B cell (primary cell): Measurements from ENCODE around the gene L3MBTL4. TPM values are rescaled to one million over a fixed set of nuclear protein-coding genes. Genes with fewer than 3 reads are reported as not detected.

Experiments
- ATAC-seq: fragments of 200-7000 bp; cut with Tn5 transposase; one replicate; pipeline ENCODE4 v1.10.0; 2021; ENCODE audit warnings: low read depth, mild to moderate bottlenecking, moderate number of reproducible peaks, moderate library complexity
- CTCF ChIA-PET: fragments of 350-600 bp; sonication (Branson Sonifier 250); formaldehyde crosslinking; loops from one replicate; lab custom pipeline; 2021; ENCODE audit warnings: antibody characterized with exemption, inconsistent platforms; lab: Charles Lee
- POLR2A ChIA-PET: fragments of 350-600 bp; sonication (Branson Sonifier 250); formaldehyde crosslinking; loops from one replicate; lab custom pipeline; 2021; ENCODE audit warnings: antibody characterized with exemption; lab: Charles Lee
- DNase-seq: peaks from one replicate; pipeline ENCODE4 v3.0.0; 2013
- H2AFZ ChIP-seq: 2 replicates; pipeline ENCODE4 v1.6.1; 2012; ENCODE audit warnings: mild to moderate bottlenecking, low read depth, low read length; ENCODE audit not compliant: insufficient read depth, poor library complexity, severe bottlenecking
- H3K27ac ChIP-seq, 2 donors: 1 replicate in 1 of 2; 2 replicates in 1 of 2; pipeline ENCODE4 v1.5.1; 2012 to 2013; ENCODE audit warnings: low read length in 2 of 2, mild to moderate bottlenecking in 2 of 2, moderate library complexity in 1 of 2
- H3K27me3 ChIP-seq, 4 experiments: fragments of 200-600 bp in 1 of 4; sonication (generic) in 1 of 4; replicated peaks in 1 of 4; 1 replicate in 2 of 4; 2 replicates in 2 of 4; pipeline versions ENCODE4 v1.6.1 to v1.7.0; 2013 to 2016; ENCODE audit warnings: low read length in 3 of 4, mild to moderate bottlenecking in 2 of 4, mixed read lengths in 1 of 4, moderate library complexity in 1 of 4; ENCODE audit not compliant: insufficient read depth in 4 of 4, control insufficient read depth in 3 of 4; ENCODE audit errors: control extremely low read depth in 1 of 4
- H3K36me3 ChIP-seq, 2 experiments: replicated peaks in 1 of 2; 1 replicate in 1 of 2; 2 replicates in 1 of 2; pipeline versions ENCODE4 v1.6.1 to v1.7.1; 2013; ENCODE audit warnings: low read length in 1 of 2; ENCODE audit not compliant: insufficient read depth in 2 of 2, control insufficient read depth in 1 of 2; ENCODE audit errors: control extremely low read depth in 1 of 2, extremely low read depth in 1 of 2
- H3K4me1 ChIP-seq, 2 donors: fragments of 200-600 bp in 1 of 2; sonication (generic) in 1 of 2; 1 replicate in 1 of 2; 2 replicates in 1 of 2; pipeline versions ENCODE4 v1.5.1 to v1.6.1; 2013 to 2017; ENCODE audit warnings: low read length in 2 of 2; ENCODE audit not compliant: control insufficient read depth in 2 of 2, insufficient read depth in 2 of 2
- H3K4me2 ChIP-seq: replicated peaks from 2 replicates; pipeline ENCODE3; 2012; ENCODE audit warnings: mild to moderate bottlenecking, low read depth, low read length; ENCODE audit not compliant: poor library complexity, severe bottlenecking
- H3K4me3 ChIP-seq, 5 experiments: fragments of 200-600 bp in 1 of 5; sonication (generic) in 1 of 5; 1 replicate in 3 of 5; 2 replicates in 2 of 5; pipeline versions ENCODE4 v1.5.1 to v1.7.0; 2011 to 2016; ENCODE audit warnings: low read length in 4 of 5, mild to moderate bottlenecking in 4 of 5, low read depth in 2 of 5, control low read depth in 1 of 5, moderate library complexity in 1 of 5; ENCODE audit not compliant: insufficient read depth in 1 of 5; ENCODE audit errors: control extremely low read depth in 1 of 5, extremely low read depth in 1 of 5
- H3K79me2 ChIP-seq: fragments of 200-600 bp; sonication (generic); one replicate; pipeline ENCODE4 v1.6.0; 2016; ENCODE audit warnings: low read length; ENCODE audit not compliant: control insufficient read depth, insufficient read depth
- H3K9ac ChIP-seq: fragments of 200-600 bp; sonication (generic); 2 replicates; pipeline ENCODE4 v1.6.1; 2017; ENCODE audit warnings: mild to moderate bottlenecking, low read length, moderate library complexity
- H3K9me3 ChIP-seq, 3 donors: one replicate each; pipeline versions ENCODE4 v1.6.1 to v1.7.1; 2013; ENCODE audit warnings: low read length in 2 of 3; ENCODE audit not compliant: control insufficient read depth in 2 of 3, insufficient read depth in 1 of 3; ENCODE audit errors: control extremely low read depth in 1 of 3
- H4K20me1 ChIP-seq: 2 replicates; pipeline ENCODE4 v1.6.0; 2012; ENCODE audit warnings: mild to moderate bottlenecking, low read length; ENCODE audit not compliant: insufficient read depth, control insufficient read depth, poor library complexity, severe bottlenecking
- H3K27ac Mint-ChIP-seq: one replicate; pipeline ENCODE4 v1.8.0; 2021; ENCODE audit warnings: mixed read lengths
- H3K27me3 Mint-ChIP-seq: one replicate; pipeline ENCODE4 v1.8.0; 2021; ENCODE audit warnings: mixed read lengths
- H3K4me1 Mint-ChIP-seq: one replicate; pipeline ENCODE4 v1.8.0; 2021; ENCODE audit warnings: mixed read lengths
- H3K4me3 Mint-ChIP-seq: one replicate; pipeline ENCODE4 v1.8.0; 2021; ENCODE audit warnings: mixed read lengths
- H3K9me3 Mint-ChIP-seq: one replicate; pipeline ENCODE4 v1.8.0; 2022; ENCODE audit warnings: mixed read lengths; ENCODE audit not compliant: insufficient read depth
- CTCF ChIP-seq: fragments of 200-600 bp; IDR thresholded peaks from one replicate; pipeline ENCODE4 v1.8.0; 2022; ENCODE audit warnings: antibody characterized with exemption, mild to moderate bottlenecking
- EZH2 ChIP-seq: IDR thresholded peaks from 2 replicates; pipeline ENCODE4 v1.6.1; 2012; ENCODE audit warnings: borderline replicate concordance, low read depth, mild to moderate bottlenecking, moderate library complexity, low read length; ENCODE audit not compliant: insufficient read depth, poor library complexity, severe bottlenecking
- WGBS: methylation state at CpG from one replicate; pipeline ENCODE4 v1.1.5; 2013; ENCODE audit warnings: missing lambda C conversion rate; ENCODE audit not compliant: insufficient coverage; 5-methylcytosine and 5-hydroxymethylcytosine counted together
- intact Hi-C: fragments of 100-400 bp; cut with micrococcal nuclease; formaldehyde crosslinking; loops from one replicate; pipeline ENCODE4 v1.10.0; 2022
- polyA plus RNA-seq: library from polyadenylated mRNA; depleted of rRNA; stranded (reverse); fragments of >200 nt; gene quantifications from 2 replicates; pipeline ENCODE4 v1.2.3, GENCODE V29; 2012
- total RNA-seq, 2 donors: library from RNA; stranded (reverse); fragments of 120-200 nt in 1 of 2; gene quantifications; 1 replicate in 1 of 2; 2 replicates in 1 of 2; pipeline versions ENCODE4 v1.2.3 to v1.2.4, GENCODE V29; 2013 to 2022

Gene L3MBTL4
- total and polyA plus RNA-seq, 2 donors (not counting 1 experiment from before 2014, with no cell fraction given), result 3.0 to 11.9 TPM

GRCh38 chr18:6222271-6222670 is 192.4 kb downstream of the L3MBTL4 start:
- POLR2A ChIA-PET, result no interaction called here
- Histone ChIP-seq H3K4me3 (no peak overlapping the region), H3K27me3 (no peaks in the 10 kb centered on the region), H3K9ac (no peak overlapping the region), H3K79me2 (no peaks in the 10 kb centered on the region), H3K9me3 (peaks cover 1 to 8% (median 2%) of the 10 kb centered on the region in 3 donors), H2AFZ (no peak overlapping the region), H3K36me3 (peaks cover 0 to 2% of the 10 kb centered on the region in 2 experiments), H3K27ac (no peak overlapping the region), H3K4me1 (no peaks in the 10 kb centered on the region), H4K20me1 (no peaks in the 10 kb centered on the region), H3K4me2 (no peak overlapping the region)
- no peaks in the 10 kb centered on the region for H3K9me3 Mint-ChIP-seq
- CTCF ChIA-PET, result no interaction called here
- no peaks in the 10 kb centered on the region for H3K27me3 Mint-ChIP-seq
- DNase-seq, result no peak
- TF ChIP-seq EZH2, result no peak
- TF ChIP-seq CTCF, result no peak
- H3K27ac Mint-ChIP-seq, result no peak overlapping the region
- WGBS, result no CpG with 5 or more reads among the region's 4 CpGs
- ATAC-seq, result no peak
- intact Hi-C loops, result no loop called here
- no peak overlapping the region for H3K4me3 Mint-ChIP-seq
- no peaks in the 10 kb centered on the region for H3K4me1 Mint-ChIP-seq

- intact Hi-C loops, result no loop called here
- ATAC-seq (no peak), DNase-seq (no peak)
- Histone ChIP-seq H3K4me2 (no peak overlapping the region), H2AFZ (no peak overlapping the region), H3K36me3 (peaks cover 0 to 2% of the 10 kb centered on the region in 2 experiments), H3K27ac (no peak overlapping the region), H3K79me2 (no peaks in the 10 kb centered on the region), H3K4me1 (no peaks in the 10 kb centered on the region), H3K9me3 (peaks cover 1 to 8% (median 2%) of the 10 kb centered on the region in 3 donors), H3K9ac (no peak overlapping the region), H4K20me1 (no peaks in the 10 kb centered on the region), H3K27me3 (no peaks in the 10 kb centered on the region), H3K4me3 (no peak overlapping the region)
- Mint-ChIP-seq H3K4me3 (no peak overlapping the region), H3K9me3 (no peaks in the 10 kb centered on the region), H3K27me3 (no peaks in the 10 kb centered on the region), H3K27ac (no peak overlapping the region), H3K4me1 (no peaks in the 10 kb centered on the region)
- CTCF ChIA-PET, result no interaction called here
- TF ChIP-seq EZH2, result no peak
- no peak for TF ChIP-seq CTCF
- POLR2A ChIA-PET, result no interaction called here
- no CpG with 5 or more reads among the region's 2 CpGs for WGBS
Measured at GRCh38 chr18:6221602-6222014, 193.1 kb downstream of the L3MBTL4 start.
